ENCODE measurements around the gene SMARCD1. TPM values are rescaled to one million over a fixed set of nuclear protein-coding genes. Genes with fewer than 3 reads are reported as not detected.

Gene SMARCD1
- total RNA-seq, 1 experiment from 2014 or later: 84.9 TPM

DNA sequence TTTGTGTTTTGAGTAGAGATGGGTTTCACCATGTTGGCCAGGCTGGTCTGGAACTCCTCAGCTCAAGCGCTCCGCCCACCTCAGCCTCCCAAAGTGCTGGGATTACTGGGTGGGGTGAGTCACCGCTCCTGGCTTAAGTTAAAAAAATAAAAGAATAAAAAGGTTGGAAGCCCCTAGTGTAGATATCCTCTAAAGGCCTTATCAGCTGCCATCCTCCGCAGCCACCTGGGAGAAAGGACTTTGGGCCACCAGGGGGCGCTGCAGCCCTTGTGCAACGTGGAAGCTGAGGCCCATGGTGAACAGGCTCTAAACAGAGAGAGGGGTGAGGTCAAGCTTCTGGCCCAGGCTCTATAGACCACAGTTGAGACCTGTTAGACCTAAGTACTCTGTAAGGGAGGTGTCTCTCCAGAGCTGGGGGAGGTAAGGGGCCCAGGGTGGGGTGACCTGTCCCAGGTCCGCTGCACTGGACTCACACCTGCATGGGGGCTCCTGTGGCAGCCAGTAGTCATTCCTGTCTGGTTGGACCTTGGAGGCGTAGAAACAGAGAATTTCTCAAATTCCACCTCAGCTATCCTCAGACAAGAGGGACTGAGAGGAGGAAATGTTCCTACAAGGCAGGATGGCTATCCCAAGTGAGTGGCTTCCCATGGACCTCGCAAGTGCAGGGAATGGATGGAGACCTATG, 45.8 kb upstream of the SMARCD1 start:
- intact Hi-C loops (cut with micrococcal nuclease; ENCODE audit: unreplicated experiment): no loop called here
- POLR2A ChIA-PET: interaction anchor here (0.7 kb wide), 1 partner anchor 83 kb away, joined by 5 read pairs; no protein-coding TSS in a partner anchor
- no peaks in the 10 kb centered on the region for H3K9me3 ChIP-seq (ENCODE audit: control insufficient read depth, insufficient read depth, low read depth, low read length)
- H3K4me3 ChIP-seq (ENCODE audit: low read depth in 2 of 2, low read length in 2 of 2): no peak overlapping the region
- TF ChIP-seq, protein P1, sequence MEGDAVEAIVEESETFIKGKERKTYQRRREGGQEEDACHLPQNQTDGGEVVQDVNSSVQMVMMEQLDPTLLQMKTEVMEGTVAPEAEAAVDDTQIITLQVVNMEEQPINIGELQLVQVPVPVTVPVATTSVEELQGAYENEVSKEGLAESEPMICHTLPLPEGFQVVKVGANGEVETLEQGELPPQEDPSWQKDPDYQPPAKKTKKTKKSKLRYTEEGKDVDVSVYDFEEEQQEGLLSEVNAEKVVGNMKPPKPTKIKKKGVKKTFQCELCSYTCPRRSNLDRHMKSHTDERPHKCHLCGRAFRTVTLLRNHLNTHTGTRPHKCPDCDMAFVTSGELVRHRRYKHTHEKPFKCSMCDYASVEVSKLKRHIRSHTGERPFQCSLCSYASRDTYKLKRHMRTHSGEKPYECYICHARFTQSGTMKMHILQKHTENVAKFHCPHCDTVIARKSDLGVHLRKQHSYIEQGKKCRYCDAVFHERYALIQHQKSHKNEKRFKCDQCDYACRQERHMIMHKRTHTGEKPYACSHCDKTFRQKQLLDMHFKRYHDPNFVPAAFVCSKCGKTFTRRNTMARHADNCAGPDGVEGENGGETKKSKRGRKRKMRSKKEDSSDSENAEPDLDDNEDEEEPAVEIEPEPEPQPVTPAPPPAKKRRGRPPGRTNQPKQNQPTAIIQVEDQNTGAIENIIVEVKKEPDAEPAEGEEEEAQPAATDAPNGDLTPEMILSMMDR (IDR thresholded peaks at IDR 0.05): peak; percentile 96
- no peak for TF ChIP-seq TCF7L2 (IDR thresholded peaks at IDR 0.05; ENCODE audit: low read depth, low read length)
- ATAC-seq (peak; percentile 90), DNase-seq (ENCODE audit: low read depth, low spot score) (peak; percentile 32)
- no peak overlapping the region for H3K27ac ChIP-seq (ENCODE audit: low read length)
- BruUV-seq (replicated peaks): no TSS peak
- in situ Hi-C loops (cut with HindIII; ENCODE audit: low pct_unique_long_range_greater_than_20kb, low sequenced_read_pairs): no loop called here
- no peaks in the 10 kb centered on the region for H3K27me3 ChIP-seq (ENCODE audit: control insufficient read depth, insufficient read depth, low read length)
- no peaks in the 10 kb centered on the region for H3K4me1 ChIP-seq (ENCODE audit: control insufficient read depth, insufficient read depth, low read length)
- CTCF ChIA-PET: interaction anchor here (0.6 to 2.3 kb wide), 9 partner anchors 9 to 71 kb away, joined by 3 to 18 read pairs (median 4); no protein-coding TSS in a partner anchor
- no peaks in the 10 kb centered on the region for H3K36me3 ChIP-seq (ENCODE audit: control insufficient read depth, insufficient read depth, low read length)

DNA sequence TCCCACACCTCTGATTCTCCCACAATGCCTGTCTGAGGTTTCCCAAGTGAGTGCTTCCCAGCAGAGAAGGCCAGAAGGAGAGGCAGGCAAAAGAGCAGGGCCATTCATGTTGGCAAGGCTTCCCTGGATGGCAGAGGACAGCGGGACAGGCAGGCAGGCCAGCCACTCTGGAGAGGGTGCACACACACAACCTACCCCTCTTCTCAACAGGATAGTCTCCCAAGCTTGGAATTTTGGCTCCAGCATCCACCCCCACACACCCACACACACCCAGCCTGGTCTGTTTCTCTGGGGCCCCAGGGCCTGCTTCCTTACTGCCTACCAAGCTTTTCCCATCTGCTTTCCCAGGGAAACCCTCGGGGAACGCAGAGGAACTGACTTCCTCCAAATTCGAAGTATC, 44.5 kb upstream of the SMARCD1 start:
- H3K36me3 ChIP-seq (ENCODE audit: control insufficient read depth, insufficient read depth, low read length): no peaks in the 10 kb centered on the region
- intact Hi-C loops (cut with micrococcal nuclease; ENCODE audit: unreplicated experiment) (no loop called here), in situ Hi-C loops (cut with HindIII; ENCODE audit: low pct_unique_long_range_greater_than_20kb, low sequenced_read_pairs) (no loop called here)
- no TSS peak for BruUV-seq (replicated peaks)
- TF ChIP-seq, protein P2, sequence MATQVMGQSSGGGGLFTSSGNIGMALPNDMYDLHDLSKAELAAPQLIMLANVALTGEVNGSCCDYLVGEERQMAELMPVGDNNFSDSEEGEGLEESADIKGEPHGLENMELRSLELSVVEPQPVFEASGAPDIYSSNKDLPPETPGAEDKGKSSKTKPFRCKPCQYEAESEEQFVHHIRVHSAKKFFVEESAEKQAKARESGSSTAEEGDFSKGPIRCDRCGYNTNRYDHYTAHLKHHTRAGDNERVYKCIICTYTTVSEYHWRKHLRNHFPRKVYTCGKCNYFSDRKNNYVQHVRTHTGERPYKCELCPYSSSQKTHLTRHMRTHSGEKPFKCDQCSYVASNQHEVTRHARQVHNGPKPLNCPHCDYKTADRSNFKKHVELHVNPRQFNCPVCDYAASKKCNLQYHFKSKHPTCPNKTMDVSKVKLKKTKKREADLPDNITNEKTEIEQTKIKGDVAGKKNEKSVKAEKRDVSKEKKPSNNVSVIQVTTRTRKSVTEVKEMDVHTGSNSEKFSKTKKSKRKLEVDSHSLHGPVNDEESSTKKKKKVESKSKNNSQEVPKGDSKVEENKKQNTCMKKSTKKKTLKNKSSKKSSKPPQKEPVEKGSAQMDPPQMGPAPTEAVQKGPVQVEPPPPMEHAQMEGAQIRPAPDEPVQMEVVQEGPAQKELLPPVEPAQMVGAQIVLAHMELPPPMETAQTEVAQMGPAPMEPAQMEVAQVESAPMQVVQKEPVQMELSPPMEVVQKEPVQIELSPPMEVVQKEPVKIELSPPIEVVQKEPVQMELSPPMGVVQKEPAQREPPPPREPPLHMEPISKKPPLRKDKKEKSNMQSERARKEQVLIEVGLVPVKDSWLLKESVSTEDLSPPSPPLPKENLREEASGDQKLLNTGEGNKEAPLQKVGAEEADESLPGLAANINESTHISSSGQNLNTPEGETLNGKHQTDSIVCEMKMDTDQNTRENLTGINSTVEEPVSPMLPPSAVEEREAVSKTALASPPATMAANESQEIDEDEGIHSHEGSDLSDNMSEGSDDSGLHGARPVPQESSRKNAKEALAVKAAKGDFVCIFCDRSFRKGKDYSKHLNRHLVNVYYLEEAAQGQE (IDR thresholded peaks at IDR 0.05; ENCODE audit: insufficient read depth in 1 of 2, low read depth in 2 of 2, low read length in 1 of 2): no peak
- TF ChIP-seq SIN3A (IDR thresholded peaks at IDR 0.05; ENCODE audit: borderline replicate concordance, insufficient read depth, low read depth, low read length): no peak
- TF ChIP-seq POLR2AphosphoS5 (IDR thresholded peaks at IDR 0.05; ENCODE audit: low read depth, low read length): no peak
- TF ChIP-seq, protein P1 (IDR thresholded peaks at IDR 0.05): no peak
- no peak for TF ChIP-seq TCF7L2 (IDR thresholded peaks at IDR 0.05; ENCODE audit: low read depth, low read length)
- no peaks in the 10 kb centered on the region for H3K27me3 ChIP-seq (ENCODE audit: control insufficient read depth, insufficient read depth, low read length)
- no peak overlapping the region for H3K4me3 ChIP-seq (ENCODE audit: low read depth in 2 of 2, low read length in 2 of 2)
- DNase-seq (ENCODE audit: low read depth, low spot score): no peak
- no peaks in the 10 kb centered on the region for H3K9me3 ChIP-seq (ENCODE audit: control insufficient read depth, insufficient read depth, low read depth, low read length)
- no peaks in the 10 kb centered on the region for H3K4me1 ChIP-seq (ENCODE audit: control insufficient read depth, insufficient read depth, low read length)
- no peak for ATAC-seq
- CTCF ChIA-PET: no interaction called here
- H3K27ac ChIP-seq (ENCODE audit: low read length): no peak overlapping the region
- POLR2A ChIA-PET: no interaction called here

Data from Panc1 (cell line).